NCI-H82 treated with DMSO at 0.1 percent for 48 hours (cell line): ENCODE data around the gene RTN4R.

Experiments
- DNase-seq: peaks from one replicate; lab custom pipeline; 2025; ENCODE audit not compliant: unreplicated experiment; lab: John Stamatoyannopoulos, UW

RTN4R gene

DNA sequence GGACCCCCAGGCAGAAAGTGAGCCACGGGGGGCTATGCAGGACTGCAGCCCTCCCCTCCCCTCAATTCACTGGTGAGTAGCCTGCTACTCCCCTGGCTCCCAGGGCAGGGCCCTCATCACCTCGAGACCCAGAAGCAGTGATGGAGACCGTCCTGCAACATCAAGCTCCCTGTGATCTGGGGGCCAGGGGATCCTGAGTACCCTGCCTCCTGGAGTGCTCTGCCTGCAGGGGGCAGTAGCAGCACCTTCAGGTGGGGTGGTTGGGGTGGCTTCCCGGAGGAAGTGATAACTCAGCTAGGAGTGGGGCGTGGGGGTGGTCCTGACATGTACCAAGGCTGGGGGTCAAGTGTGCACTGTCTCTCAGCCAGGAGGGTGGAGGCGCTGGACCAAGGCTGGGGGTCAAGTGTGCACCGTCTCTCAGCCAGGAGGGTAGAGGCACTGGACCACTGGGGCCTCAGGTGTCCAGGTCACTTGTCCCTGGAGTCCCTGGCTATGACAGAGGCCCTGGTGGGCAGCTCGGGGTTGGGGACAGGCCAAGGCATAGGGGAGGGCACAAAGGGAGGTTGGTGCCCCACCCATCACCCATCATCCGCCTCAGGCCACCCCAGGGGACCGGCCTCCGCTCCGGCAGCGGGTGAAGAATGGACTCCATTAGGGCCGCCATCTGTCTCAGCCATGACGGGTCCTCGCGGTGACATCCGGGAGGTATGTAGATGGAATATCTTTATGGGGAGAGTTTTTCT, 9.4 kb downstream of the RTN4R start:
- no peak for DNase-seq

DNA sequence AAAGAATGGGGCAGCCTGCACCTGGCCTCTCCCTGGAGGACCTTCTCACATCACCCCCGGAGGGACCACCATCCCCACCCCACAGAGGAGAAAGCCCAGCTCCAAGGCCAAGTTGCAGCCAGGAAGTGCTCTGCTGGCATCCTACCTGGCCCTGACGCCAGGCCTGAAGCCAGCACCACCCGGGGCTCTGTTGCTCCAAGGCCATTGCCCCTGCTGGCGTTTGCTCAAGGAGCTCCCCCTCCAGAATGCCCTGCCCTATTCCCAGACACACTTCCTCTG, 10.2 kb downstream of the RTN4R start:
- no peak for DNase-seq

- no peak for DNase-seq
Measured at GRCh38 chr22:20257212-20258020, 10.7 kb downstream of the RTN4R start.

GRCh38 chr22:20256551-20257211, 11.4 kb downstream of the RTN4R start:
- DNase-seq, result no peak

DNA sequence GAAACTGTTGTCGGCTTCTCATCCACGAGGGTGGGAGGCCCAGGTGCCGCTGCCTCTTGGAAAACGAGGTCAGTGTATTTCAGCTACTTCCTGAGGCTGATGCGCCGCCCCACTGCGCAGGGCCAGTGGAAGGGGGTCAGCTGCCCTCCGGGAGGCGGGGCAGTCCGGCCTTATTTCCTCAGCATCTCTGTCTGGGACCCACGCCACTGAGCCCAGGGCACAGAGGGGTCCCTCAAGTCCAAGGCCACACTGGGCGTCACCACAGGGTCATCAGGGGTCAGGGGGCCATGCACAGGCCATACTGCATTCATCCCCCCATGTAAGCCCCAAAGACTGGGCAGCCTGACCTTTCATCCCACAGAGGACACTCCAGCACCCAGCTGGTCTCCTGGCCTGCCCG, 12.1 kb downstream of the RTN4R start:
- no peak for DNase-seq

DNA sequence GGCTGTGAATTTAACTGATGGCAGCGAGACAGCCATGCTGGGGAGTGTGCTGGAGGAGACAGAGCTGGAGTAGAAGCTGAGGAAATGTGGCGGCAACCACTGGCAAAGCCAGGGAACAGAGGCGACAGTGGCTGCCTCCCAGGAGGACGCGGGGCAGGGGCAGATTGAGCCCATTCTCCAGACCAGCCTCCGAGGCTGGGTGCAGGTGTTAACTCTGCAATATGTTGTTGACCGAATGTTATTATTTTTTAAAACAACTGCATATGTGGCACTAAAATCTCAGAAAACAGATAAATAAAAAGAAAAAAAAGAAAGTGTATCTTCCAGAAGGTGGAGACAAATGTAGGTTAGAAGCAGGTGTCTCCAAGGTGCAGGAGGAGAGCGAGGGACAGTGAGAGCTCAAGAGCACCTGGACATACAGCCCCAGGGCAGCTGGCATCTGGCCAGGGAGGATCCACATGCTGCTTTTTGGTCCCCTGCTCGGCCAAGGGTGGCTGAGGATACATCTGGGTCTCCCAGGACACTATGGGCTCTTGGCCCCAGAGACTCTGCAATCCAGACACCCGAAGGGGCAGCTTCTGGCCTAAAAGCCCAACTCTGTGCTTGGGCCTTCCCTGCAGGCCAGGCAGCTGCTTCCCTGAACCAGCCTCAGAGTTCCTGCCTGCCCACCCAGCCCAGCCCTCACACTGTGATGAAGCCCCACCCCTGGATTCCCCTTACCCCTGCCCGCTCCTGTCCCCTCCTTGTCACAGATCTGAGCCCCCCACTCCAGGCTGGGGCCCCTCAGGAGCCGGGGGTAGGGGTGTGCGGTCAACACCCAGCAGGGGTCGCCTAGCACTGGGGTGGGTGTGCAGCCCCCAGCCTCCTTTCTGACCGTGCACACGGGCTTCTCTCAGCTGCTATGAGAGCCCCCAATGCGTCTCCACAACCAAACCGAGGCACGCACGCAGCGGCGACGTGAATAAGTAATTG, 12.9 kb downstream of the RTN4R start:
- no peak for DNase-seq

DNA sequence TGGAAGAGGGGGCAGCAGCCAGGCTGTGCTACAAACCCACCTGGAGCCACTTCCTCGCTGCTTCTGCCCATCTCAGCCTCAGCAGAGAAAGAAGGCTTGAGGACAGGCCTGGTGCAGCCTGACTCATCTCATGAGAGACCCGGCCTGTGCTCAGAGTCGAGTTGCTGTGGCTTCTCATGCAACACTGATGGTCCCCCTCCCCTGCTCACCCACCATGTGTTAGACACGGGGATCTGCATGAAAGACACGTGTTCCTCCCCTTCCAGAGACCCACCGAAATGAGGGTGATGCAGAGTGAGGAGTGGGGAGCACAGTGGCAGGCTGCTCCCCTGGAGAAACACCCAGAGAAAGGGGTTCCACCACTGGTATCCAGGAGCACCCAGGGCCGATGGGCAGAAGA, 15.0 kb downstream of the RTN4R start:
- no peak for DNase-seq

GRCh38 chr22:20251981-20252380, 16.1 kb downstream of the RTN4R start:
- DNase-seq, result no peak

DNA sequence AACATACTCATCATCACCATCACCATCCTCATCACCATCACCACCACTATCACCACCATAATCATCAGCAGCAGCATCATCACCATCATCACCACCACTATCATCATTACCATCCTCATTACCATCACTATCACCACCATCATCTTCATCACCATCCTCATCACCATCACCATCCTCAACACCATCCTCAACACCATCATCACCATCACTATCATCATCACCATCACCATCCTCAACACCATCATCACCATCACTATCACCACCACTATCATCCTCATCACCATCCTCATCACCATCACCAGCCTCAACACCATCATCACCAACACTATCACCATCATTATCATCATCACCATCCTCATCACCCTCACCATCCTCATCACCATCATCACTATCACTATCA, 16.6 kb downstream of the RTN4R start:
- DNase-seq, result no peak

DNA sequence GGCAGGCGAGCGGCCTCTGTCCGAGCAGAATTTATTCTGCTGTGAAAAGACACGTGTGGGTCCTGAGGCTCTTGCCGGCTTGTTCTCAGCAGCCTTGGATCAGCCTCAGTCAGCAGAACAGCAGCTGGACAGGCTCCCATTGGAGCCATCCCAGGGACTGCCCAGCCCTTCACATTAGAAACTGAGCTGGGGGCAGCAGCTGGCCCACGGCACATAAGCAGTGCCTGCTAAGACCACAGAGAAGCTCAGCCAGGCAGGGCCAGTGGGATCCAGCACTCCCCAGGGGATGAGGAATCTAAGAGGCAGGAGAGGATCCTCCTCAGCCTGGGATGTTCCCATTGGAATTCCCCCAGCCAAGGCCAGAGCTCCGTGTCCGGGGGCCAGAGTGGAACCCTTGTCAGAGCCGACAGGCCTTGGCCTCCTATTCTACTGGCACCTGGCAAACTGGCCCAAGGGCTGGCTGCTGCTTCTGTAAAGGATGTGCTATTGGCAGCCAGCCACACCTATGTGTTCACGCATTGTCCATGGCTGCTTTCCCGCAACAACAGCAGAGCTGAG, 18.2 kb downstream of the RTN4R start:
- DNase-seq, result no peak

GRCh38 chr22:20248461-20248978, 19.6 kb downstream of the RTN4R start:
- DNase-seq, result no peak

DNA sequence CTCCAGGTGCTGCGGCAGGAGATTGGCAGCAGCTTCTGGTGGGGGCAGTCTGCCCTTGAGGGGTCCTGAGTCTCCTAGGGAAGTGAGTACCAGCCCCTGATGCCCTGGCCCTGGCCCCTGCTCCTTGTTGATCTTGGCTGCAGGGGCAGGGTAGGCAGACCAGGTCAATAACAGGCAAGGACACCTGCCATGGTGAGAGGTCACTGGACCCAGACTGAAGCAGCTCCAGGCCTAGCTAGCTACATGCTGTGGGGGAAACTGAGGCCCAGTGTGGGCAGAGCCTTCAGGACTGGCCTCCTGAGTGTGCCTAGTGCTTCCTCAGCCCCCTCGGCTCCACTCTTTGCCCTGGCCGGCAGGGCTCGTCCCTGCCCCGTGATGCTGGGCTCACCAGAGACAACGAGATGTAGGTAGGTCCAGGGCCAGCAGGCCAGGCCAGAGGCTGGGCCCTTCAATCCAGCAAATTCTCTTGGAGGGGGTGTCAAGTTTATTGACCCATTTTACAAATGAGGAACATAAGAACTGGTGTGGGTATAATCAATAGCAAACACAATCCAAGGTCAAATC, 20.4 kb downstream of the RTN4R start:
- no peak for DNase-seq

DNA sequence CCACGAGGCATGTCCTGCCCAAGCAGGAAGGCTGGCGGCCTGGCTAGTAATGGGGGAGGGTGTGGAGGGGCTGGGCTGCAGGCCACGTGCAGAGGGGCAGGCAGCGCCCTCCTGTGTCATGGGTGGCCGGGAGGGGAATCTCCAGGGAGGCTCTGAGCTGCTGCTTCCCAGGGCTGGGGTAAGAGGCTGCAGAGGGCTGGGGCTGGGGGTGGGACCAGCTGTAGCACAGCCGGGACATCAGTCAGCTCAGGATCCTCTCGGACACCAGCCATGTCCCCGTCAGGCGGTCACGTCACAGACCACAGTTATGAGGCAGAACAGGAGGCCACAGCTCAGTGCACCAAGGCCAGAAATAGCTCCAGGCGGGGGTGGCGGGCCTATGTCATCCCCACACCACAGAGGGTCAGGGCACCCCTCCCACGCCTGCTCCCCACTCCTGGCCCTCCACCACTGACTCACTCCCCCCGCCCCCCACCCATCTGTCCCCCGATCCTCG, 21.1 kb downstream of the RTN4R start:
- DNase-seq, result no peak

DNA sequence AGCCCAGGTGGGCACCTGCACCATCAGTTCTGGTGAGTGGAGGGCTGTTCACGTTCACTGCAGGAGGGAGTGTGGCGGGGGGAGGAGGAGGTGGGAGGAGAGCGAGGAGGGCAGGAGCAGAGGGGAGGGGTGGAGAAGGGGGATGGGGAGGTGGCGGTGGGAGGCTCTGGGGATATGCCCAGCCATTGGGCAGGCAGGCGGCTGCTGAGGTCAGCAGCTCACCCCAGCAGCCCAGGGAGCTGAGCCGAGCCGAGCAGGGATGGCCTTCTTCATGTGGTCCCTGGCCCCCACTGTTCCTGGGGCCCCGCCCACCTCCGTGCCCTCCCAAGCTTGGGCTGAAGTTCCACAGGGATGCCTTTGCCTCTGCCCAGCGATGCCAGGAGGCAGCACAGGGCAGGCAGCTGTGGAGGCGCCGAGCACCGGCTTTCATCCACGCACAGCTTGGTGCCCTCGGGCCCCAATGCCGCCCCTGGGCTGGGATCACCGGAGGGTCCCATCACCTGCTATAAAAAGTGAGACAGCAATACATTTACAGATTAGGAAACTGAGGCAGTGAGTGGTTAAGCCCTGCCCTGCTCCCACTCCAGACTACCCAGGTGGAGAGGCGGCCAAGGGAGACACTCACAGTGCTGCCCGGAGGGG, 21.6 kb downstream of the RTN4R start:
- no peak for DNase-seq

DNA sequence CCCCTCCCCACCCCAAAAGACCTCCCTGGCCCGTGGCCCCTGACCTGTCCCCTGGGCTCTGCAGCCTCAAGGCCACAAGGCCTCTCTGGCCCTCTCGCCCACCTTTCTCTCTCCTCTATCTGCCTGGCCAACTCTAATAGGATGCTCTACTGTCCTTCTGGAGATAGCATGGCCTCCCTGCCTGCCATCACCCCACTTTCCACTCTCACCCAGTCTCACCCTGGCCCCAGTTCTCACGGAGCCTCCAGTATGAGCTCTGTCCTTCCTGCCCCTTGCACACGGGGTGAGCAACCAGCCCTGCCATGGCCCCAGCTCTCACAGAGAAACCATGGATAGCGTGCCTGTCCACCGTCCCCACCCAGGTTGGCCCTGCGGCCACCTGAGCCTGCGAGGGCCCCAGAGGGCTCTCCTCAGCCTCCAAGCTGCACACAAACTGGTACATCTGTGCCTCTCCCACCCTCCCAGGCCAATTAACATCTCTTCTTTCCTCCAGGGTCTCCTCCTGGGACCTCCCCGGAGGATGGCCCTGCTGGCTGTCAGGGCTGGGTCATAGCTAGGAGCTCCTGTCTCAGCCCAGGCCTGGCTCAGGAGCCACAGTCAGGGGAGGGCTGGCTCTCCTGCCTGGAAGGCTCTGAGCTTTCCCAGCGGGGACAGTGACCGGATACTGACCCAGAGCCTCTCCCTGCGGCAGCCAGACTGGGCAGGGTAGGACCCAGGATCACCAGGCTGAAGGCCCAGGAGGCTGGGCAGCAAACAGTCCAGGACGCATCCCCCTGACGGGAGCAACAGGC, 22.3 kb downstream of the RTN4R start:
- DNase-seq, result no peak

DNA sequence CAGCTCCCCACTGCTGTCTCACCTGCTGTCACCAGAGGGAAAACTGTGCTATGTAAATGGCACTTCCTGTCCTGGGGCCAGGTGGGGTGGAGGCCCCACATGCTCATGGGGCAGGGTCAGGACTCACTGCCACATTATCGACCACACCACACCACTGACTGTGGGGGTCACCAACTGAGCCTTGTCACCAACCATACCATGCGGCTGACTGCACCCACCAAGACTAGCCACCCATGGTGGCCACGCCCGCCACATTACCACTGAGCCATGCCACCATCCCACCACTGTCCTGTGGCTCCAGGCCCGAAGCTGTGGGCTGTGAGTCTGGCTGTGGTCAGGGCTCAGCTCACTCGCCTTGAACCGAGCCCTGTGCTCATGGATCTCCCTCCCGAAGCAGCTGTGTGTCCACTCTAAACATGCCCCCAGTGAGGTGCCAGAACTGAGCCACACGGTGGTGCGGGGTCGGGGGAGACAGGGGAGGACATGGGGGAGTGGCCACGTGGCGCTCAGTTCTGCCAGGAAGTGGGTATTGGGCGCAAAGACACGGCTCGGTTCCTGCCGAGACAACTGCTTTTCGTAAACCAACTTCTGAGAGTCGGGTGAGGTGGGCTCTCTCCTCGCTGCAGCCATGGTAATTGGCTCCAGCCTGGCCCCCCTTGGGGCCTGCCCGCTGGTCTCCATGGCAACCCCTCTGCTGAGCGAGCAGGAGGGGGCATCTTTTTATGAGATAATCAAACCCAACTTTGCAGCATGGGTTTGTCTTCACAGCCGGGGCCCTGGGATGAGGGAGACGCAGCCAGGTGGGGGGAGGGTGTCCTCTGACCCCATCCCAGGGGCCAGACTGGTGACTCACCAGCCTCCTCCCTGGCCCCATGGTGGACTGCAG, 23.2 kb downstream of the RTN4R start:
- no peak for DNase-seq

DNA sequence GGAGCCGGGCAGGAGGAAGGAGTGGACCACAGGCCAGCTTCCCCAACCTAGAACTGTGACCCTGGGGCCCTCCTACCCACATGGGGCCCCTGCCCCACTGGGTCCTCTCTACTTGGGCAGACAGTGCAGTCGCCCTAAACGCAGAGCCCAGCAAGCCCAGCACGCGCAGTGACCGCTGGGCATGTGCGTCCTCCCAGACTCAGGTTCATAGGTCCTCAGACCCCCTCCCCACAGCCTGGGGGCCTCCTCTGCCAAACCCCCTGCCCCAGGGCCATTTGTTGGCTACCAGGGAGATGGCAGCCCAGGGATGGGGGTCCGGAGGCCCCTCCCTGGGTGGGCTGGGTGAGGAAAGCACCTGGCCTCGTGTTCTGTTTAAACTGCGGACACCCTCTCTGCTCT, 23.9 kb downstream of the RTN4R start:
- DNase-seq, result no peak
